NCI-H2081 (cell line): ENCODE data around the gene MAPKAPK2.
A peak's percentile ranks its signal among the peaks of the same experiment; 100 is the strongest.

Experiments used
- DNase-seq, 2 experiments: peaks; one replicate each; lab custom pipeline; 2025; lab: John Stamatoyannopoulos, UW

Gene MAPKAPK2

GRCh38 chr1:206684003-206684402, 702 bp upstream of the MAPKAPK2 start:
- DNase-seq = no peak

GRCh38 chr1:206685334-206685768, 646 bp downstream of the MAPKAPK2 start:
- DNase-seq = peak in 1 of 2 experiments; percentile 12

GRCh38 chr1:206685769-206686477, 1.2 kb downstream of the MAPKAPK2 start:
- no peak for DNase-seq

GRCh38 chr1:206686478-206687249, 2.0 kb downstream of the MAPKAPK2 start:
- DNase-seq = no peak

- DNase-seq = no peak
Observed at GRCh38 chr1:206687251-206687914, 2.7 kb downstream of the MAPKAPK2 start.

DNA sequence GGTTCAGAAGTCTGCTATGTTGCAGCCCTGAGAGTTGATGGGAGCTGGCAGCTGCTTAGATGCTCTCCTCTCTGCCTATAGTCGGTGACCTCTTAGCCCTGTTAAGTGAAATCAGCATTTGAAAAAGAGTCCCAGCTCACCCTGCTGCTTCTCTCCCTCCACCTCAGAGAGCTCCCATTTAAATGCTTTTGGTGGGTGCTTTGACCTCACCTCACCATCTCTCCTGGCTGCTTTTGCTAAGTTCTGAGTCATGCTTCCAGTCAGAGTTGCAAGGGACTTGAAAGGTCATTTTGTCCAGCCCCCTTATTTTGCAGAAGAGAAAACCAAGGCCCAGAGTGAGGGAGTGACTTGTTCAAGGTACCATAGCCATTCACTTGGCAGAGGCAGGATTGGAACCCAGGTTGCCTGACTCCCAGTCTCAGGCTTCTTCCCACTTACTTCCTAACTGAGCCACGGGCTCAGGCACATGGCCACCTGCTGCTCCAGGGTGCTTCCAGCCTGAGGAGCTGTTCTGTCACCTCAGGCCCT, 3.3 kb downstream of the MAPKAPK2 start:
- no peak for DNase-seq

- DNase-seq = no peak
Observed at GRCh38 chr1:206690516-206690915, 5.8 kb downstream of the MAPKAPK2 start.

GRCh38 chr1:206691604-206692003, 6.9 kb downstream of the MAPKAPK2 start:
- no peak for DNase-seq

GRCh38 chr1:206693029-206693428, 8.3 kb downstream of the MAPKAPK2 start:
- no peak for DNase-seq

- DNase-seq = no peak
Observed at GRCh38 chr1:206693592-206693991, 8.9 kb downstream of the MAPKAPK2 start.

GRCh38 chr1:206694171-206695124, 9.7 kb downstream of the MAPKAPK2 start:
- no peak for DNase-seq

DNA sequence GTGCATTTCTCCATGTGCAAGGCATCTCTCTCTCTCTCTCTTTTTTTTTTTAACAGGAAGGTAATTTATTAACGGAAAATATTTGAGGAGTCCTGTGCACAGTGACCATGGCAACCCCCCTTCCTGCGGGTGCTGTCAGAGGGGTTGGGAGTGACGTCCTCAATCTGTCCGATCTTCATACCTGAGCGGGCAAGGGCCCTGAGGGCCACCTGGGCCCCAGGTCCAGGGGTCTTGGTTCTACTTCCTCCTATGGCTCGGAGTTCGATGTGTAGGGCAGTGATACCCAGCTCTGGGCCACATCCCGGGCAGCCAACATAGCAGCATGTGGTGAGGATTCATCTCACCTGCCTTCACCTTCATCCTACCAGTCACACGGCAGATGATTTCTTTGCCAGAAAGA, 11.0 kb downstream of the MAPKAPK2 start:
- no peak for DNase-seq

GRCh38 chr1:206696812-206697585, 12.3 kb downstream of the MAPKAPK2 start:
- DNase-seq = no peak

GRCh38 chr1:206698011-206698410, 13.3 kb downstream of the MAPKAPK2 start:
- DNase-seq = no peak

- DNase-seq = no peak
Observed at GRCh38 chr1:206699000-206699586, 14.4 kb downstream of the MAPKAPK2 start.

GRCh38 chr1:206699626-206700025, 14.9 kb downstream of the MAPKAPK2 start:
- DNase-seq = no peak

GRCh38 chr1:206700445-206701036, 15.8 kb downstream of the MAPKAPK2 start:
- peak; percentile 22 to 73 for DNase-seq

DNA sequence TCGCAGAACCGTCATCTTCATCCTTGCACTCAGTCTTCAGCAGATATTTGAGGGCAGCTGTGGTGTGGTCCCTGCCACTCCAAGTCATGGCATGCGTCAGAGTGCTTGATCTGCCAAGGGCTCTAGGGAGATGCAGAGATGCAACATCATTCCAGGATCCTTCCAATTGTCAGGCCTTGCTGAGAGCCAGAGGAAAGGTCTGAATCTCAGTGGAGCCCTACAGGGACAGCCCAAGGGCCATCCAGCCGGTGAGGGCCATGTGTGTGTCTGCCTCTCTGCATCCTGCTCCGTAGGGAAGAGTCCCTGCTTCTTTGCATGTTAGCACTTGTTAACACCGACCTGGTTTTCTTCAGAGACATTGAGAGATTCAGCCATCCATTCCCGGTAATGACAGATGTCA, 17.6 kb downstream of the MAPKAPK2 start:
- DNase-seq = no peak

- no peak for DNase-seq
Observed at GRCh38 chr1:206702803-206703202, 18.1 kb downstream of the MAPKAPK2 start.

DNA sequence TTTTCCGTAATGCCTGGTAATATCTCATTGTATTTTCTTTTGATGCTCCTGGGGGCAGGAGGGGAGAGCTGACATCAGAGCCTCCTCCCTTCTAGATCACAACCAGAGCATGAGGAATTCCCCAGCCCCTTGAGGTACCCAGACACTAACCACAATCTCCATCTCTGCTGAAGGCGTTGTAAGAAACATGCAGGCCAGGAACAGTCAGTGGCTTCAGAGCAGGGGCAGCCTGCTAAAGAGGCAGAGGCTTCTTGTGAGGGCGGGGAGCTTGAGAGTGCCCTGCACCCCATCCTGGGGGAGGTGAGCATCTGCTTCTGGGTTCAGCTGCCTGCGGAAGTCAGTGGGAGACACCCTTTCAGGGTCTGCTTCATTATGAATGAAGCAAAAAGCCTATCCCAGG, 19.0 kb downstream of the MAPKAPK2 start:
- no peak for DNase-seq
